Right cardiac atrium (tissue), 5 donors: ENCODE data around the gene BCL2A1. TPM values are rescaled to one million over a fixed set of nuclear protein-coding genes. Genes with fewer than 3 reads are reported as not detected.
"Not testable (repeated sequence)": the region's sequence is repeated elsewhere in the genome, so short reads cannot be mapped to it uniquely, and the experiment has no call there.

ENCODE experiments used
- ATAC-seq, 2 donors: fragments of 200-7000 bp; cut with Tn5 transposase; one replicate each; pipeline versions ENCODE4 v1.8.0 to v1.9.1; 2020; ENCODE audit warnings: moderate library complexity in 2 of 2, mild to moderate bottlenecking in 1 of 2
- DNase-seq, 3 donors: peaks; one replicate each; pipeline ENCODE4 v3.0.0-alpha.2; 2020
- H3K27ac ChIP-seq: one replicate; pipeline ENCODE4 v1.5.1; 2013; ENCODE audit warnings: mild to moderate bottlenecking, low read length, control low read depth, moderate library complexity
- H3K27me3 ChIP-seq: one replicate; pipeline ENCODE4 v1.6.1; 2013; ENCODE audit not compliant: control insufficient read depth, insufficient read depth
- H3K4me1 ChIP-seq: one replicate; pipeline ENCODE4 v1.6.1; 2013; ENCODE audit warnings: low read length; ENCODE audit not compliant: control insufficient read depth, insufficient read depth
- H3K4me3 ChIP-seq: one replicate; pipeline ENCODE4 v1.5.1; 2013; ENCODE audit warnings: low read length, control low read depth
- H3K9me3 ChIP-seq: one replicate; pipeline ENCODE4 v1.6.1; 2013; ENCODE audit warnings: low read length; ENCODE audit not compliant: control insufficient read depth
- WGBS: extraction: QIAGEN DNeasy Blood & Tissue Kit; methylation state at CpG from one replicate; pipeline ENCODE4 v1.1.7; 2013; 5-methylcytosine and 5-hydroxymethylcytosine counted together
- intact Hi-C, 4 donors: fragments of 100-400 bp; cut with DNase I; formaldehyde crosslinking; loops; one replicate each; pipeline versions ENCODE4 v1.11.0 to v1.14.0; 2022 to 2023
- polyA plus RNA-seq: library from polyadenylated mRNA; stranded (reverse); fragments of 200-250 nt; gene quantifications from one replicate; pipeline ENCODE4 v1.2.3, GENCODE V29; 2013
- total RNA-seq, 4 donors: library from RNA; stranded (reverse); fragmentation: NEBNext Ultra II Directional; extraction: Animal tissue kit (Norgen Biotek cat#: 25700); gene quantifications; one replicate each; pipeline ENCODE4 v1.2.1, GENCODE V29; 2021
- donor health status: healthy with polysubstance abuse.
- donor health status: DM: no; HTN: yes; CAD: no.
- donor health status: DM: no; HTN: no; CAD: no.
- donor health status: DM: no; HTN: yes; CAD: no; lungs with severe emphysema.
- donor health status: DM: yes; HTN: yes; CAD: no.

The BCL2A1 gene
- total and polyA plus RNA-seq, 5 donors = 0.29 to 1.1 (median 0.43) TPM; not detected in 1

DNA sequence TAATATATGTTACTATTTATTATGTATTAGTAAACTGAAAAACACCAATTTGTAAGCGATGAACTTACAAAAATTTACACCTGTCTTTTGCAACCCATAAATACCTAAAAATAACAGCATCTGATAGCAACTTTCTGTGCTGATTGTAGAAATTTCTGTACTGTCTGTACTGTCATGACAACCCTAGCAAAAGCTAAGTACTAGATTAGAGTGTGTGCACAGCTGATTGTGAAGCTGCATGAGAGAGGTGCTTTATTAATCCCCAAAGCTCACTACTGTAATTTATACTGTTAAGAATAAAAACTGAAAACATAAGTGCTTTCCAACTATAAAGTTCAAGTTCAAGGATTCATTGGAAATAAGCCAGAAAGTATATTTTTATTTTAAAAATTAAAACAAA is 815 bp downstream of the BCL2A1 start:
- DNase-seq (no peak), ATAC-seq (no peak)
- Histone ChIP-seq H3K4me3 (no peak overlapping the region), H3K27me3 (no peaks in the 10 kb centered on the region), H3K27ac (no peak overlapping the region), H3K9me3 (no peaks in the 10 kb centered on the region), H3K4me1 (peaks cover 3% of the 10 kb centered on the region)
- WGBS = 90% methylated on average over 1 of the region's 1 CpG
- intact Hi-C loops = no loop called here

DNA sequence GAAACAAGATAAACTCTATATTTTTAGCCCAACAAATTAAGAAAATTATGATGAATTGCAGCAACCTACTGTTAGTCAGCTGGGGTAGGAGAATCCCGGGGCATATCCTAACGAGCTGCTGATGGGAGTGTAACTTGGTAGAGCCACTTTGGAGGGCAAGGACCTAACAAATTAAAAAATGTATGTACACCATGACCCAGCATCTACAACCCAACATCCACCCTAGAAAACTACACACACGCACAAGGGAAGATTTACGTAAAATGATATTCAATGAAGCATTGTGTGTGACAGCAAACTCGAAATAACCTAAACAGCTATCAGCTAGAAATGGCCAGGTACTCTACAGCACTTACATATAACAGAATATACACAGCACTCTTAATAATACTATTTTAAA is 1.9 kb downstream of the BCL2A1 start:
- 88% methylated on average over 5 of the region's 5 CpGs for WGBS
- ATAC-seq (no peak), DNase-seq (no peak)
- Histone ChIP-seq H3K4me3 (no peak overlapping the region), H3K4me1 (peaks cover 3% of the 10 kb centered on the region), H3K27ac (no peak overlapping the region), H3K27me3 (no peaks in the 10 kb centered on the region), H3K9me3 (no peaks in the 10 kb centered on the region)
- intact Hi-C loops = no loop called here

DNA sequence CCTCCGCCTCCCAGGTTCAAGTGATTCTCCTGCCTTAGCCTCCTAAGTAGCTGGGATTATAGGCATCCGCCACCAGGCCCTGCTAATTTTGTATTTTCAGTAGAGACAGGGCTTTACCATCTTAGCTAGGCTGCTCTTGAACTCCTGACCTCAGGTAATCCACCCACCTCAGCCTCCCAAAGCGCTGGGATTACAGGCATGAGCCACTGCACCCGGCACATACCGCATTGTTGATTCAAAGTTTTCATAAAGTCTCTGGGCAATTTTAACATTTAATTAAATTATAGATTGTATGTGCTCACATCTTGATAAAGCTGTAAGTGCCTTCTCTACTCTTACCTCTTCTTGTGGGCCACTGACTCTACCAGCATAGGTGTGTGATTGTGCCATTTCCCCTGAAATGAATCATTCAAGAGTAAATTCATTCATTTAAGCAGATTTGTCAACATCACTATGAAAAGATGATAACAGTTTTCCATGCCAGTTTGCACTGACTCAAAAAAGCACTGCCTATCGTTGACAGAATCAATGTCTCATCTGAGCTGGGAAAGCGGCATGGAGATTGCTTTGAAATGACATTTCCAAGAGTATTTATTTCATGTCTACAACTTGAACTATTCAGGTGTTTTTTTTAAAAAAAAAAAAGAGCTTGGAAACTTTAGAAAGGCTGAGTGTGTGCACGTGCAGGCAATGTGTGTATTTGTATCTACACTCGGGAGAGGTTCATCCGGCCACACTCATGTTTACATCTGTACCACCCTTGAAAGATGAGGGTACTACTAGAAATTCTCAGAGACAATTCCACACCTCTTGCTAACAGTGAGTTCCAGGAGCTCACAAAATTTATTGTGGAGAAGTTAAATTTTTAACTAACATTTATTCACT is 3.5 kb downstream of the BCL2A1 start:
- Histone ChIP-seq H3K4me3 (no peak overlapping the region), H3K27me3 (no peaks in the 10 kb centered on the region), H3K4me1 (peaks cover 3% of the 10 kb centered on the region), H3K9me3 (no peaks in the 10 kb centered on the region), H3K27ac (no peak overlapping the region)
- ATAC-seq (no peak), DNase-seq (no peak)
- 89% methylated on average over 10 of the region's 10 CpGs for WGBS
- intact Hi-C loops = no loop called here

DNA sequence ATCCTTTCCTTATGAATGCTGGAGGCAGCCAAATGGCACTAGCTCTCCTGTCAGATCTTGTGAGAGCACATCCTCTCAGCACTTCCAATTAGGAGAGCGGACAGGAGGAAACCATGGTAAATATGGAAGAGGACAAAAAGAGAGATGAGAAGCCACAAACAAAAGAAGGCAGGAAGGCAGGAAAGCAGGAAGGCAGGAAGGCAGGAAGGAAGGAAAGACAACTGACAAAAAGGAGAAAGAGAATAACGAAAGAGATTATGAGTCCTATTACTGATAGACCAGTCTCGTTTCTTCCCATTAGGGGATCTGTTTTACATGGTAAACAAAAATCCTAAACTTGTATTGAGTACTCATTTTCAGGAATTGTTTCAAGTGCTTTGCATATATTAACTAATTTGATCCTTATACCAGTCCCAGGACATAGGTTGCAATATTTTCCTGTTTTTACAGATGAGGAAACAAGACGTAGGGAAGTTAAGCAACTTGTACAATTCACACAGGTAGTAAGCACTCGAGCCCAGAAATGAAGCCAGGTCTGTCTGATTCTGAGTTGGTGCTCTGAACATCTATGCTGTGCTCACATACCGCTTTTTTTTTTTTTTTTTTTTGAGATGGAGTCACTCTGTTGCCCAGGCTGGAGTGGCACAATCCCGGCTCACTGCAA is 4.2 kb downstream of the BCL2A1 start:
- peaks cover 3% of the 10 kb centered on the region for H3K4me1 ChIP-seq
- intact Hi-C loops = no loop called here
- no peak overlapping the region for H3K4me3 ChIP-seq
- ATAC-seq (no peak), DNase-seq (no peak)
- no peaks in the 10 kb centered on the region for H3K27me3 ChIP-seq
- no peaks in the 10 kb centered on the region for H3K9me3 ChIP-seq
- no peak overlapping the region for H3K27ac ChIP-seq
- 72% methylated on average over 7 of the region's 7 CpGs for WGBS

DNA sequence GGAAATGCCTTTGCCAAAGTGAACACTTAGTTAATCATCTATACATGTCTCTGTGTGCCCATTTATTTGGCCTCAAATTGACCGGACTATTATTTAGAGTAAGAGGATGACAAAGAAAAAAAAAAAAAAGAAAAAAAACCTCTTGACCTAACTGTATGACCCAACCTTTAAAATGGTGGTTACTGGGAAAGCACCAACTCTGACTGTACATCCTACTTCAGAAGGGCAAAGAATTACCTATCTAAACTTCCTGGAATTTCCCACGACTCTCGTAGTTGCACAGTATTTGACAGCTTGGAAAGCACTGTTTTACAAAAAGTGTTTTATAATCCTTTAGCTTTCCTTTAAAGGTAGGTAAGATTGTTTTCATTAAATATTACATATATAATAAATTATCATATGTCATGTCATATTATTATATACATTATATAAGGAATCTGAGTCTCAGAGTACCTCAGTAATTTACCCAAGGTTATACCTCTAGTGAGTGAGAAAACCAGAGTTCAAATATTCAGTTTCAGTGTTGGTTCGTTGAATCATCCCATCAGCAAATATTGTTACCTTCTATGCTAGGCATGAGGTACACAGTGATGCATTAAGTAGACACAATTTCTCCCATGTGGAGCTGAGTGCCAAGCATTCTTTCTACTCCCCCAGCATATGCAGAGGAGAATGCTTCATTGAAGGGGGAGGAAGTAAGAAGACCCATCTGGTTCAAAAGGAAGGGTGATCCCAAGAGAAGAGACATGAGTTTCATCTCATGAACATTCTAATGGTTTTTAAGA is 5.0 kb downstream of the BCL2A1 start:
- 77% methylated on average over 4 of the region's 4 CpGs for WGBS

DNA sequence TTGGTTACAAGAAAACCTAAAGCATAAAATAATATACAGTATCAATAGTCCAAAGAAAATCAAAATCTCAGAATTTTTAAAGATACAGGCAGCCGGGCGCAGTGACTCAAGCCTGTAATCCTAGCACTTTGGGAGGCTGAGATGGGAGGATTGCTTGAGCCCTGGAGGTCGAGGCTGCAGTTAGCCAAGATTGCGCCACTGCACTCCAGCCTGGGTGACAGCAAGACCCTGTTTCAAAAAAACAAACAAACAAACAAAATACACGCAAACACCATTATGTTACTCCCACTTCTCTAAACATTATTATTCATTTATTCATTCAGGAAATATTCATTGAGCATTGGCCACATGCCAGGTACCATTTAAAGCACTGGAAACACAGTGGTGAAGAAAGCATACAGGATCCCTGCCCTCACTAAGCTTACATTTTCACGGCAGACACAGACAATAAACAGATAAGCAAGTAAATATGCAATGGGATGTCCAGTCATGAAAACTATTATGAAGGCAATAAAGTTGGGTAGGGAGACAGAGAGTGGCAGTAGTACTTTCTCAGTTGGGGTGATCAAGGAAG is 6.7 kb downstream of the BCL2A1 start:
- DNase-seq = no peak
- 88% methylated on average over 6 of the region's 6 CpGs for WGBS
- ATAC-seq = no peak
- Histone ChIP-seq H3K27me3 (no peaks in the 10 kb centered on the region), H3K4me3 (no peak overlapping the region), H3K9me3 (no peaks in the 10 kb centered on the region), H3K27ac (no peak overlapping the region), H3K4me1 (no peaks in the 10 kb centered on the region)
- intact Hi-C loops = no loop called here

More for the DNA sequence above, 5.0 kb downstream of the BCL2A1 start:
- H3K4me3 ChIP-seq = no peak overlapping the region
- no peak overlapping the region for H3K27ac ChIP-seq
- H3K27me3 ChIP-seq = no peaks in the 10 kb centered on the region
- intact Hi-C loops = no loop called here
- DNase-seq (no peak), ATAC-seq (no peak)
- H3K9me3 ChIP-seq = no peaks in the 10 kb centered on the region
- H3K4me1 ChIP-seq = peaks cover 3% of the 10 kb centered on the region

DNA sequence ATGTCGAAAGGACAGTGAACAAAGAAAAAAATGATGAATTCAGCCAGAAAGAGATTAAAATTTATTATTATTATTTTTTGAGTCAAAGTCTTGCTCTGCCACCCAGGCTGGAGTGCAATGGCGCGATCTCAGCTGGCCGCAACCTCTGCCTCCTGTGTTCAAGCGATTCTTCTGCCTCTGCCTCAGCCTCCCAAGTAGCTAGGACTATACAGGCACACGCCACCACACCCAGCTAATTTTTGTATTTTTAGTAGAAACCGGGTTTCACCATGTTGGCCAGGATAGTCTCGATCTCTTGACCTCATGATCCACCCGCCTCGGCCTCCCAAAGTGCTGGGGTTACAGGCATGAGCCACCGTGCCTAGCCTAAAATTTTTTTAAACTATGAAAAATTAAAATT is 8.1 kb downstream of the BCL2A1 start:
- ATAC-seq, H3K4me3 ChIP-seq, DNase-seq, H3K9me3 ChIP-seq, intact Hi-C loops, H3K27me3 ChIP-seq, H3K27ac ChIP-seq, H3K4me1 ChIP-seq: not testable (repeated sequence)
- 95% methylated on average over 11 of the region's 11 CpGs for WGBS

DNA sequence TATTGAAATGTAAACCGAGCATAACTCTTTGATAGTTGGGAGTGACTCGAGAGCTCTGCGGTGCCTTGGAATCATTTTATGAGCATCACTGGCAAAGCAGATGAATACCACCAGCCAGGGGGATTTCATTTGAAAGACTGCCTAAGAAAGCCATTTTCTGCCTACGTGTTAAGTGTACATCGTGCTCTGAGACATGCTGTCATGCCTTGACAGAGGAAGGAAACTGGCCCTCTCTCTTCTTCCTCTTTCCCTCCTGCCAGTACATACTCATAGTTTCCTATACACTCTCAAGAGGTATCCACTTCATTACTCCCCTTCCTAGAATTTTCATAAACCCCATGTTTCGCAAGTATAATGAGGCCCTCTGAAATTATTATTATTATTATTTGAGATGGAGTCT is 8.8 kb downstream of the BCL2A1 start:
- no peak for ATAC-seq
- no peaks in the 10 kb centered on the region for H3K27me3 ChIP-seq
- no peak overlapping the region for H3K4me3 ChIP-seq
- intact Hi-C loops = no loop called here
- DNase-seq = no peak
- H3K4me1 ChIP-seq = no peaks in the 10 kb centered on the region
- 78% methylated on average over 6 of the region's 6 CpGs for WGBS
- no peak overlapping the region for H3K27ac ChIP-seq
- no peaks in the 10 kb centered on the region for H3K9me3 ChIP-seq

DNA sequence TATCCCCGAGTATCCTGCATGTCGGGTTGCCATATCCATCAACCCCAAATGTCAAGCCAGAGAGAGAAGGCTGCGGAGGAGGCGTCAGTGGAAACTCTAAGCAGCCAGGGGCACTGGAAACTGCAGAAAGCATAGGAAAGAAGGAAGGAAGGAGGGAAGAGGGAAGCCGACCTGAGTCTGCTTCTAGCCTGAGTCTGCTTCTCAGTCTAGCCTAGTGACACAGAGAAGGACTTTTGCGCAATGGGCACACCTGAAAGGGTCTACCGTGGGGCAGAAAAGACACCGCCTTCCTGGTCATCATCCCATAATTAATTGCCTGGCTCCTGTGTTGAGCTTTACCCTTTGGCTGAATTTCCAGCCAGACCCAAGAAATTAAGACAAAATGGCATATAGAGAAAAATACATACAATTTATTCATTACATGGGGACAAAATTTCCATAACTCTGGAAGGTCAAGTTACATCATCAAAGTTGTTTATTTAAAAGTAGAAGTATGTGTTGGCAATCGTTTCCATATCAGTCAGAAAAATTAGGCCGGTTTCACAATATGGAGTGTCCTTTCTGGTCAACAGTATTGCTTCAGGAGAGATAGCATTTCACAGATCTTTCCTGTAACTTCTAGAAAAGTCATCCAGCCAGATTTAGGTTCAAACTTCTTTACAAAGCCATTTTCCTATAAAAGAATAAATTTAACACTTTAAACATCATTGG is 10.3 kb downstream of the BCL2A1 start:
- intact Hi-C loops = no loop called here
- Histone ChIP-seq H3K4me3 (no peak overlapping the region), H3K27ac (no peak overlapping the region), H3K4me1 (no peaks in the 10 kb centered on the region), H3K27me3 (no peaks in the 10 kb centered on the region), H3K9me3 (no peaks in the 10 kb centered on the region)
- WGBS = 77% methylated on average over 10 of the region's 10 CpGs
- DNase-seq (no peak), ATAC-seq (no peak)

DNA sequence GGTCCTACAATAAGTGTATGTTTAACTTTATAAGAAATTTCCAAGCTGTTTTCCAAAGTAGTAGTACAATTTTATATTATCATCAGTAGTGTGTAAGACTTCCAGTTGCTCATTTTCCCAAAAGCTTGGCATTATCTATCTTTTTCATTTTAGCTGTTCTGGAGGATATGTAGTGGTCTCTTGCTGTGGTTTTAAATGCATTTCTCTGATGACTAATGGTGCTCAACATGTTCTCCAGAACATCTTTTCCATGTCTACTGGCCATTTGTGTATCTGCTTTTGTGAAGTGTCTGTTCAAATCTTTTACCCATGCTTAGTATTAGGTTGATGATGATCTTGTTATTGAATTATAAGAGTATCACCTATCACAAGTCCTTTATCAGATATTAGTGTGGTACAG is 13.3 kb downstream of the BCL2A1 start:
- Histone ChIP-seq H3K4me1 (no peaks in the 10 kb centered on the region), H3K9me3 (no peaks in the 10 kb centered on the region), H3K27ac (no peak overlapping the region), H3K27me3 (no peaks in the 10 kb centered on the region), H3K4me3 (no peak overlapping the region)
- DNase-seq (no peak), ATAC-seq (no peak)
- intact Hi-C loops = no loop called here
